Left kidney (tissue), 2 donors: Measurements from ENCODE around the gene DUOX2. TPM values are rescaled to one million over a fixed set of nuclear protein-coding genes. Genes with fewer than 3 reads are reported as not detected.
"Not testable (repeated sequence)": the region's sequence is repeated elsewhere in the genome, so short reads cannot be mapped to it uniquely, and the experiment has no call there.

Experiments
- DNase-seq: peaks from one replicate; pipeline ENCODE4 v3.0.0-alpha.2; 2013
- polyA plus RNA-seq: library from polyadenylated mRNA; unstranded; fragments of 120-200 nt; gene quantifications from one replicate; pipeline ENCODE4 v1.2.1, GENCODE V29; 2013; ENCODE audit not compliant: insufficient read length

The DUOX2 gene
- polyA plus RNA-seq, 1 donor: 0.03 TPM

- not testable (repeated sequence) for DNase-seq
These were observed 40.4 kb downstream of the DUOX2 start for GRCh38 chr15:45073602-45074001.

GRCh38 chr15:45069942-45070360, 44.0 kb downstream of the DUOX2 start:
- not testable (repeated sequence) for DNase-seq

- DNase-seq: no peak
These were observed 49.6 kb downstream of the DUOX2 start for GRCh38 chr15:45064386-45064785.

- DNase-seq: not testable (repeated sequence)
These were observed 51.7 kb downstream of the DUOX2 start for GRCh38 chr15:45062301-45062700.

- DNase-seq: not testable (repeated sequence)
These were observed 55.0 kb downstream of the DUOX2 start for GRCh38 chr15:45058690-45059675.

- DNase-seq: not testable (repeated sequence)
These were observed 61.3 kb downstream of the DUOX2 start for GRCh38 chr15:45052676-45053075.

- DNase-seq: no peak
These were observed 63.4 kb downstream of the DUOX2 start for GRCh38 chr15:45050587-45050986.

- DNase-seq: no peak
These were observed 65.0 kb downstream of the DUOX2 start for GRCh38 chr15:45048794-45049631.

- DNase-seq: not testable (repeated sequence)
These were observed 65.6 kb downstream of the DUOX2 start for GRCh38 chr15:45048449-45048793.

GRCh38 chr15:45044270-45044669, 69.7 kb downstream of the DUOX2 start:
- not testable (repeated sequence) for DNase-seq

GRCh38 chr15:45042859-45043258, 71.1 kb downstream of the DUOX2 start:
- not testable (repeated sequence) for DNase-seq

Other genes starting within 250 kb of the DUOX2 start
- not detected for gene TERB2, start 157.5 kb downstream of the DUOX2 start, polyA plus RNA-seq
- 41.2 TPM for gene SORD, start 91.0 kb downstream of the DUOX2 start, polyA plus RNA-seq
- not detected for gene DUOXA2, start 154 bp upstream of the DUOX2 start, polyA plus RNA-seq
- gene DUOXA1, start 15.7 kb upstream of the DUOX2 start, polyA plus RNA-seq: 0.23 TPM
- gene DUOX1, start 15.8 kb upstream of the DUOX2 start, polyA plus RNA-seq: 7.8 TPM
- 15.6 TPM for gene SHF, start 73.8 kb upstream of the DUOX2 start, polyA plus RNA-seq
- 1.0 TPM for gene SLC28A2, start 138.1 kb upstream of the DUOX2 start, polyA plus RNA-seq